Measurements from ENCODE around the gene POU2F1.

POU2F1 gene

DNA sequence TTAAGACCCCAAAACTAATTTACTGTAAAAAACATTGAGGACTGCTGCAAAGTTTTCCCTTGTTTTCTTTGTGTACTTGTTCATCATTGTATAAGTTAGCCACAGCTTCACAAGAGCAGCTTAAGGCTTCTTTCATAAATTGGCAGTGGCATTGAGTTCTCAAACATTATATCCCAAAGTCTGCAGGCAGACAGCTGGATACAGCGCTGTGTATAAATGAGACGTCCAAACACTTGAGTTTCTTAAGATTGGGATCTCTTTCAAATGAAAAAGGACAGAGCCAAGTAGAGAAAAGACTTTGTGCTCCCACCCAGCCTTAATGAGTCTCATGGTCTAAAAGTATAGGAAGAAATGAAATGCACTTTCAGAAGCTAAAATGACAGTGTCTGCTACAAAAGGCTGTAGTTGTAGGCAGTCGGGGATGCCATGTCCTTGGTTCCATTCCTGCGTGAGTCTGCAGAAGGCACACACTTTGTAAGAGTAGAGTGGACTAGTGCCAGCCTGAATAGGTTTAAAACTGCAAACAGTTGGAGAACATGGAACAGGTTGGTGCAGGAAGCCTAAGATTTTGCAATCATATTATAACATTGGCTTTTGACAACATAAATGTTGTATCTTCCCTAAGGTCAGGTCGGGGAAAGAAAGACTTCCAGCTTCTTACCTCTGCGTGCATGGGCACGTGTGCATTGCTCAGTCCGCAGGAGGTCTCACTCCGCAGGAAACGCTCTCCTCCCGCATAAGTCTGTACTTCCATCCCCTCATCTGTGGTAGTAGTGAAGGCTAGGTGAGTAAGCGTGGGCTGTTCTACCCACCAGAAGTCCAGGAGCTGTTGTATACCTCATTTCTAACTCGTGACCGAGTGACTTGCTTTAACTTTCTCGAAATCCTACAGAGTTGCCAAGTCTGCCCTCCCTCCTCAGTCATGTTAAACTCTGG, 203.3 kb downstream of the POU2F1 start:
- no peak for DNase-seq
- in situ Hi-C loops (cut with HindIII; ENCODE audit: low pct_ligation_motif_present, low pct_unique_long_range_greater_than_20kb, low sequenced_read_pairs), result no loop called here

DNA sequence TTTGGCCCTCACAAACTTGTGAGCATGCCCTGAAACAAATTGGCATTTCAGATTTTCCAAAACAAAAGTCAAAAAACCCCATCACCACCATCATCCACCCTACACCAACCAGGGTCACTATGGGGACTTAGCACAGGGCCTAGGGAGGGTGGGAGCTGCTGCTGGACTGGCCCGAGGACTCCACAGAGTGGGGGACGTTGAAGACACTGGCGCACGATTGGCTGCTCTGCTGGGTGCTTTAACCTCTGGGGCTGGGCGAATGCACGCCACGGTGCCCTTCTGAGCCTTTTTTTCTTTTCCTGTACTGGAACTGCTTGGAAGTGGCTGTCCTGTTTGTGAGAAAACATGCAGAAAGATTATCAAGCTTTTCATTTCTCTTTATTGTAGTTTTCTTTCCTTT, 204.8 kb downstream of the POU2F1 start:
- DNase-seq, result no peak
- in situ Hi-C loops (cut with HindIII; ENCODE audit: low pct_ligation_motif_present, low pct_unique_long_range_greater_than_20kb, low sequenced_read_pairs), result no loop called here

GRCh38 chr1:167426716-167427115, 206.0 kb downstream of the POU2F1 start:
- DNase-seq, result no peak
- in situ Hi-C loops (cut with HindIII; ENCODE audit: low pct_ligation_motif_present, low pct_unique_long_range_greater_than_20kb, low sequenced_read_pairs), result no loop called here

DNA sequence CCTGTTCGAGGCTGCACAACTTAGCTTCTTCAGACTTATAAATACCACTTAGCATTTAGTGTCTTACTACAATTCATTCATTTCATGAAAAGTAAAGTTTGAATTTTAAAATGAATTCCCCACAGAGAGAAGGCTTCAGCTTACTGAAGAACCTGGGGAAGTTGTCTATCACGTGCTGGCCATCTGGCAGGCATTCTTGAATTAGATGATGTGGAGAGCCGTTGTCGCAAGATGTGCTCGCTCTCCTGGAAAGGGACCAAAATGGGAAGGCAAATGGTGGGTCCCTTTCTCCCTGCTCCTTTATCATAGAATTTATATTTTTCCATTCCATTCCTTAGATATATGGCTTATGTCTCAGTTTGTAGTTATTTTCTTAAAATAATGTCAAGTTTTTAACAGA, 207.2 kb downstream of the POU2F1 start:
- in situ Hi-C loops (cut with HindIII; ENCODE audit: low pct_ligation_motif_present, low pct_unique_long_range_greater_than_20kb, low sequenced_read_pairs), result no loop called here
- DNase-seq, result no peak

DNA sequence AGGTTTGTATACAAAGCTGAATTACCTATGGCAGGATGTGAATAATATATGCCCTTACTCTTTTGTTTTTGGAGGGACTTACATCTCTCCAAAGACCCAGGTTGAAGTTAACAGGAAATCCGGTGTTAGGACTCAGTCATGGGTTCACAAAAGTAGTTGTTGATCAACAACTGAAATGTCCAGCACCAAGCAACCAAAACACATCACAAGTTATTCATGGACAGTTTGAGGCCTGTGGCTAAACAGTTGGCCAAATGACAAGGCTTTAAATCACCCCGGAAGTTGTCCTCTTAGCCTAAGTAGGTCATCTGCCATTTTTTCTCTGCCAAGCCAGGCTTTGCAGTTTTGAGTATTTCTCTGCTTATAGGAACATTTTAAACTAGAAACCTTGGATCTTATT, 207.7 kb downstream of the POU2F1 start:
- DNase-seq, result no peak
- in situ Hi-C loops (cut with HindIII; ENCODE audit: low pct_ligation_motif_present, low pct_unique_long_range_greater_than_20kb, low sequenced_read_pairs), result no loop called here

DNA sequence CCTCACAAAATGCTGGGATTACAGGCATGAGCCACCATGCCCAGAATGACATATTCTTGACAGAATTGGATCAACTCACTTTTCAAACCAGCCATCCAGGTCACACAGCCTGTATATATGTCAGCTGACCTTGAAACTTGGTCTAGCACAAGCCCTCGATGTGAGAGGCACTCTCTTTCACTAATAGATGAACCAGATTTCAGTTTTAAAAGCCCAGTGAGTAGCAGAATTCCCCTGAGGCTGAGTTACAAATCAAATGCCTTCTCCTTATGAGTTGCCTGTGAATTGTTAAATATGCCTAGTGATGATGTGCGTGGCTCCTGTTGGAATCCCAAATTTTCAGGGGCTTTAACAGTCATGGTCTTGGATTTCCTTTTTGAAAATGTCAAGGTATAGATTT, 208.9 kb downstream of the POU2F1 start:
- in situ Hi-C loops (cut with HindIII; ENCODE audit: low pct_ligation_motif_present, low pct_unique_long_range_greater_than_20kb, low sequenced_read_pairs), result no loop called here
- DNase-seq, result no peak

GRCh38 chr1:167430134-167430848, 209.6 kb downstream of the POU2F1 start:
- in situ Hi-C loops (cut with HindIII; ENCODE audit: low pct_ligation_motif_present, low pct_unique_long_range_greater_than_20kb, low sequenced_read_pairs), result no loop called here

DNA sequence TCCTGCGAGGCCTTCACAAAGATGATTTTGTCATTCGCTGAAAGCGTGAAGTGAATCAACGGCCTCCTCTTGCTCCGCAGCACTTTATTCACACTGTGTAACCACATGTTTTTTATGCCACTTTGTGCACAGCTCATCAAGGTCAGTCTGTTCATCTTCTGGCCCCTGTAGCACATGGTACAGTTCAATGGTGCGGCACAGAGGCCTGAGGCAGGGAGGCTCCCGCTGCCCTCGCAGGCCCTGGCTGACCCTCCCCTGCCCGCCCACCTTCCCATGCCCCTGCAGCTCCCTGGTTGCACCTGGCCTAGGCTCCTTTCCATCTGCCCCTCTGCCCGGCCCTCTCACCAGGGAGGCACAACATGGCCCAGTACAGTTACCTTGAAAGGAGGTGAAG, 210.2 kb downstream of the POU2F1 start:
- in situ Hi-C loops (cut with HindIII; ENCODE audit: low pct_ligation_motif_present, low pct_unique_long_range_greater_than_20kb, low sequenced_read_pairs), result no loop called here
- DNase-seq, result no peak

More at GRCh38 chr1:167430134-167430848, 209.6 kb downstream of the POU2F1 start:
- no peak for DNase-seq

- in situ Hi-C loops (cut with HindIII; ENCODE audit: low pct_ligation_motif_present, low pct_unique_long_range_greater_than_20kb, low sequenced_read_pairs), result no loop called here
Measured at GRCh38 chr1:167431261-167431908, 210.7 kb downstream of the POU2F1 start.

DNA sequence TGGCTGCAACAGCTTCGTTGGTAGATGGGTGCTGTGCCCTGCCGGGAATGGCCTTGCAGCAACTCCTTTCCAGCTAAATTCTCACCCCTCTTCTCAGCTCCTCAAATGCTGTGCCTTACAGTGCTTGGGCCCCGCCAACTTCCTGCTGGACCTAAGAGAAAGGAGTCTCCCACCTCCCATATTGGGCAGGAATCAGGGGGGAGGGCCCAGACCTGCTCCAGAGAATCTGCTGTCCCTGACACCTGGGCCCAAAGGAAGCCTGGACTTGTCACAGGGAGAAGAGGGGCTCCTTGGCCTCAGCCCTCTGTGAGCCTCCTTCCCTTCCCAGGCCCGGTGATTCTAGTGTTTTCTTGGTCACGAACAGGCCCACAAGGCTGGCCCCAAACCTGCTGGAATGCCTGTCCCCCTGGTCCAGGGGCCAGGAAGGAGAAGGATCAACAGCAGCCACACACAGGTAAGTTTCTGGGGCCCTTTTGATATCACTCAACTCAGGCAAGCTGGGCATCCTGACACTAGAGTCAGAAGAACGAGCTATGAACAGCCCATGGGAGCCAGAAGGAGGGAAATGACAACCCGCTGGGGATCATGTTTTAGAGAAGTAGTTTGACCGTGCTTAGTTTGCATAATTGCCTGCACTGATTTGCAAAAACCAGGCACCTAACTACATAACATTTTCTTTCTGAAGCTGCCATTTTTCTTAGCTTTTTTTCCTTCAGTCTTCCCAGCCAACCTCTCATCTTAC, 211.4 kb downstream of the POU2F1 start:
- in situ Hi-C loops (cut with HindIII; ENCODE audit: low pct_ligation_motif_present, low pct_unique_long_range_greater_than_20kb, low sequenced_read_pairs), result no loop called here
- DNase-seq, result no peak

More at GRCh38 chr1:167431261-167431908, 210.7 kb downstream of the POU2F1 start:
- DNase-seq, result no peak

- in situ Hi-C loops (cut with HindIII; ENCODE audit: low pct_ligation_motif_present, low pct_unique_long_range_greater_than_20kb, low sequenced_read_pairs), result no loop called here
- no peak for DNase-seq
Measured at GRCh38 chr1:167432780-167433179, 212.1 kb downstream of the POU2F1 start.

- in situ Hi-C loops (cut with HindIII; ENCODE audit: low pct_ligation_motif_present, low pct_unique_long_range_greater_than_20kb, low sequenced_read_pairs), result no loop called here
- no peak for DNase-seq
Measured at GRCh38 chr1:167433884-167434283, 213.2 kb downstream of the POU2F1 start.

DNA sequence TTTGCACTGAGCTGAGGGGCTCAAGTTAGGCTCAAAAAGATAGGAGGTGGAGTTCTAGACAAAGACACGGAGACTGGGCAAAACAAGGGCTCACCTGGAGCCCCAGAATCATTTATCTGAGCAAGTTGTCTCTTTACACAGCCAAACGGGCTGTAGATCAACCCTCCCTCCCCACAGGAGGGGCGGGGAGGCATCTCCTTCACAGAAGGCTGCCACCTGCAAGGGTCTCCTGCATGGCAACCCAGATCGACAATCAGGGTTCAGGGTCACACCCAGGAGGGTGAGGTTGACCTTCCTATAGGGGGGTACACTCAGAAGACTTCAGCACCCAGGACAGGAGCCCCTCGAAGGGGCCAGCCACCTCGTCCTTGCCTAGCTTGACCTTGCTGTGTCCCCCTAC, 213.6 kb downstream of the POU2F1 start:
- no peak for DNase-seq
- in situ Hi-C loops (cut with HindIII; ENCODE audit: low pct_ligation_motif_present, low pct_unique_long_range_greater_than_20kb, low sequenced_read_pairs), result no loop called here

DNA sequence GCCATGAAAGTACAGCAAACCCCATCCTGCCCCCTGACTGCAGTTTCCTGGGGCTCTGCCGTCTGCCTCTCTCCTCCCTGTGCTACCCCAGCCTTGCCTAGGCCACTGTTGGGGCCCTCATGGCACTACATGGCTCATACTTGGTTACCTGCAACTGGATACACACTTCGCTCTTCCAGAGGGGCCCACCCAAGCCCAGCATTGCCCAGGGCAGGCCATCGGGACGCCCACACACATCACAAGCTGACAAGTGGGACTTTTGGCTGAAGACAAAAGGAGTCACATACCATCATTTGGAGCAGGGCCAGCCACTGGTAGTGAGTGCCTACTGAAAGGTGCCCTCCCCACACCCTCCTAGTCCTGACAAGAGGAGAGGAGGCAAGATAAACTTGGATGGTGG, 214.8 kb downstream of the POU2F1 start:
- in situ Hi-C loops (cut with HindIII; ENCODE audit: low pct_ligation_motif_present, low pct_unique_long_range_greater_than_20kb, low sequenced_read_pairs), result no loop called here

GRCh38 chr1:167438171-167439138, 217.8 kb downstream of the POU2F1 start:
- no peak for DNase-seq
- in situ Hi-C loops (cut with HindIII; ENCODE audit: low pct_ligation_motif_present, low pct_unique_long_range_greater_than_20kb, low sequenced_read_pairs), result no loop called here

More for the DNA sequence above, 214.8 kb downstream of the POU2F1 start:
- no peak for DNase-seq

DNA sequence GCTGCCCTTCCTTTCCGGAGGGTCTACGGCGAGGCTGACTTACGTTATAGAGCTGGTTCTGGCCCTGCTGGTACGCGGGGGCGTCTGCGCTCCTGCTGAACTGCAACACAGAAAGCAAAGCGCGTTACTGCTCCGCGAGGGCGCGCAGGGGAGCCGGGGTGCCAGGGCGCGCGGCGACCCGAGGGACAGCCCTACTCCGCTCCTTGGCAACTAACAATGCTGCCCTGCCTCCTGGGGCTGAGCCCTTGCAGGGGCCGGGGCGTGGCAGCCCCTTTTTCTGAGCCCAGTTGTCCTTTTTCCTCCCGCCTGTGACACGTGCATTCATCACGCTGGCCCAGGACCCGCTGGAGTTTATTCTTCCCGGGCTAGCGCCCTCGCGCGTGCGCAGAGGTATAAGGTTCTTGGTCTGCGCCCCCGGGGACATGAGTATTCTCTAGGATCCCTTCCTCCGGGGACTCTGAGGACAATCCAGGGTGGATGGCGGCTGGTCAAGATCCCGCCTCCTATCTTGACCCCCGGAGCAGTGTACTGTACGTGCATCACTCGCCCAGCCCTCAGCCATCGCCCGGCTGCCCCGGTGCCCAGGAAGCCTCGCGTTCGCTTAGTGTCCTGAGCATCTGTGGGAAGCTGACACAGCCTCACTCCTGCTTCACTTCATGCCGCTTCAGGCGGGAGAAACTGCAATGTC, 218.8 kb downstream of the POU2F1 start:
- in situ Hi-C loops (cut with HindIII; ENCODE audit: low pct_ligation_motif_present, low pct_unique_long_range_greater_than_20kb, low sequenced_read_pairs), result no loop called here
- DNase-seq, result no peak

- DNase-seq, result no peak
- in situ Hi-C loops (cut with HindIII; ENCODE audit: low pct_ligation_motif_present, low pct_unique_long_range_greater_than_20kb, low sequenced_read_pairs), result no loop called here
Measured at GRCh38 chr1:167440345-167440744, 219.7 kb downstream of the POU2F1 start.

All from ACHN (cell line).